CD4-positive, alpha-beta T cell treated with Interferon gamma for 1 hour (primary cell): ENCODE data around the gene NACC1.
"Not testable (repeated sequence)": the region's sequence is repeated elsewhere in the genome, so short reads cannot be mapped to it uniquely, and the experiment has no call there.

Source experiments
- DNase-seq: peaks from one replicate; pipeline ENCODE4 v3.0.0-alpha.2; 2020

Gene NACC1

DNA sequence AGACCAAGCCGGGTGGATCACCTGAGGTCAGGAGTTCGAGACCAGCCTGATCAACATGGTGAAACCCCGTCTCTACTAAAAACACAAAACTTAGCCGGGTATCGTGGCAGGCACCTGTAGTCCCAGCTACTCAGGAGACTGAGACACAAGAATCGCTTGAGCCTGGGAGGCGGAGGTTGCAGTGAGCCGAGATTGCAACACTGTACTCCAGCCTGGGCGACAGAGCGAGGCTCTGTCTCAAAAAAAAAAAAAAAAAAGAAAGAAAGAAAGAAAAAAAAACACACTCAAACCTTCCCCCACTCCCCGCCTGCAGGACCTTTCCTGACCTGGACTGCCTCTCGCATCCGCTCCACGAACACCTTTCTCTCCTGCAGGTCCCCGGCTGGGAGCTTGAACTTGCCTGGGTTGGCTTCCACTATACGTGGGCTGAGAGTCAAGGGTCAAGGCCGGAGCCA, 31.1 kb downstream of the NACC1 start:
- DNase-seq, result not testable (repeated sequence)

DNA sequence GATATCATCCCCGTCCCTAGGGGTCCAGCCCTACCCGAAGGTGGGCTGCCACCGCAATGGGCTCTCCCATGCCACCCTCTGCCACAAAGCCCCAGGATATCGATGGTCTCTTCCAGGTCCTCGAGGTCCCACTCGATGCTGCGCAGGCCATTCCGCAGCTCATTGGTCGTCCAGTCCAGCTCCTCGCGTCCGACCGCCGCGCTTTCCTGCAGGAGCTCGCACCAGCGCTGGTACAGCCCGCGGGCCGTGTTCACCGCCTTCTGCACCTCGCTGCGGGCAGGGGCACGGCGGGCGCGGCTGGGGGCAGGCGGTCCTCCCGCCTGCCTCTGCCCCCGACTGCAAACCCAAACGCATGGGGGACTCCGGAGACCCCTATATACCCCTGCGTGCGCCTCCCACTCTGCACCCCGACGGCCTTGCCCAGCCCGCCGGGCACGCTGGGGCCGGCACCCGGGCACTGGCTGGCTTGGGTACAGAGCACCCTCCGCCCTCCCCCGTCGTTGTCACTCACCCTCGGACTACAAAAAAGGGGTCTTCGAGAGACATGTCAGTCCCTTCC, 31.6 kb downstream of the NACC1 start:
- no peak for DNase-seq

DNA sequence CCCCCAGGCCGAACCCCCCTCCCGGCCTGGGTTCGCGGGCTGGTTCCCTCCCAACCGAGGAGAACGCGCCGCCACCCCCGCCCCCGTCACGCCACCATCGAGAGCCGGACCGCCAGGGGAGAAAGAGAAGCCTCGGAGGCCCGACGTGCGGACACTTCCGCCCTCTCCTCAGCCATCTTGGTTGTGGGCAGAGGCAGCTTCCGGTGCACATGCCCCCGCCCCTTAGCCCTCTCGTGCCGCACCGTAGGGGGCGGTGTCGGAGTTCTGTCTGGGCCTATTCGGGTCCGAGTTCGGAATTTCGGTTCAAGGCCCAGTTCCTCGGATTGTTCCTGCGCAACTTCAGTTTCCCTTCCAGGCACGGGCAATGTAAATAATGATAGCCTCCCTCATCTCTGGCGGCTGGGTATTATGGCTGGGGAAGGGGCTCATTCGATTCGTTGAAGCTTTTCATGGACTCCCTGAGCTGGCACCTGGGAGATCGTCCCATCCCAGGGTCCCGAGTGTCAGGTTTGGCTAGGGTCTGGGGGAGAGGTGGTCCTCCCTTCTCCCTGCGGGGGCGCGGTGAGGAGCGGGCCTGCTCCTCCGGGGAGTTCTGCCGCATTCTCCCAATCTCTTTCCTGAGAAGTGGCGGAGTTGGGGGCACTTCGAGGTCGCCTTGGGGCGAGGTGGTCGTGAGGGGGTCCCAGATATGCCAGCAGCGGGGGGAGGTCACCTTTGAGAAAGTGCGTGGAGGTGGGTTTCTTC, 32.3 kb downstream of the NACC1 start, which contains the start of the genes IER2 and STX10:
TSS of gene IER2 (plus strand) at position 225 of the 744 bp plus-strand sequence. CDS start 2,776 bp downstream, outside the sequence.
TSS of gene STX10 (minus strand) at position 189 of the 744 bp plus-strand sequence. CDS start 202 bp downstream, outside the sequence.
- peak; percentile 95 for DNase-seq

DNA sequence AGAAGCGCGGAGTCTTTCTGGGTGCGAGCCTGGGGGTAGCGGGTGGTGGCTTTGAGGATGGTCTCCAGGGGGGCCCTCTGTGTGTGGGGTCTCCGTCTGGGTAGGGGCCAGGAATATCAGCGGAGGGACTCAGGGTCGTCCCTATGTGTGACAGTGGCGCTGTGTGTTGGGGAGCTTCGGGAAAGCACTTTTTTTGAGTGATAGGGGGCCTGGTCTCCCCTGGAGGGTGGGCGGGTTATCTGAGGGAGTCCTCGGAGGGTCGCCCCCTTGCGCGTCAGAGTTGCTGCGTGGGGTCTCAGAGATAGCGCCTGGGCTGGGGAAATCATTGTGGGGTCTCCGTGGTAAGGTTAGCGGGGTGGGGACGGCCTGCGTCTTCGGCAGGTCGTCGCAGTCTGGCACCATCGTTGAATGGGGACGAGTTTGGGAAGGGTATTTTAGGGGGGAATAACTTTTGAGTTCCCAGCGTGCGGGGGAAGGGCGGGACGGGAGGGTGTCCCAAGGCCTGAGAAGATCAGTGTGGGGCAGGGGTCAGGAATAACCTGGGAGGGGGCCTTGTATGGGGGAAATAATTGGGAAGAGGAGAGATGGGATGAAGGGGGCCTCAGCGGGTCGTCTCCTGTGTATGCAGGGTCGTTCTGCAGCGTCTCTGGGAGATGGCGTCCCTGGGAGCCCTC, 33.0 kb downstream of the NACC1 start:
- DNase-seq, result peak; percentile 32

DNA sequence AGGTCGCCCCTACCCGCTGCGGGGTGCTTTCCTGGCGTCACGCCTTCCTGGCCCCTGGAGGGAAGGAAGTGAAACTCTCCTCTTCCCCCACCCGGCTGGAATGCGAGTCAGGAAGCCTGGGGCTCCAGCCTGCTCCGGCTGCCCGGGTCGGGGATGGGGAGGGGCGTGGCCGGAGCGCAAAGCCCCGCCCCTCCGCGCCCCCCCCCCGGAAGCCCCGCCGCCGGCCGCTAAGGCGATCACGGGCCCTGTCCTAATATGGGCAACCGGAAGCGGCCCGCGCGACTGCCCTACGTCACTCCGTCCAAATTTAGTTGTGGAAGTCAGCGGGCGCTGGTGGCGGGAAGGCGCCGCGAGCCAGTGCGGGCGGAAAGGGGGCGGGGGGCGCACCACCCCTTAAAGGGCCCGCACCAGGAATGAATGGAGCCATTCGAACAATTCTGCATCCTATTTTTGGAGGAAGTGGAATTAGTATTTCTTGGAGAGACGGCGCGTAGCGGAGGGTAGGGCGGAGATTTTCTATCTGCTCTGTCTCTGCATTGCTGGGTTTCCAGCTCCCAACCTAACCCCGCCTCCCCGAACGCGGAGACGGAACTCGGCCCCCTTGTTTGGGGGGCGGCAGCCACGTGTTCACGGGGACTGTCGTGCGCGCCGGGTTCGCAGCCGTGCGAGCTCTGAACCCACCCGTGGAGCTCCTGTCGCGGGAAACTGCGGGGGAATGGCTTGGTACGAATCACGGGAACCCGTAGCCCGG, 33.7 kb downstream of the NACC1 start:
- peak; percentile 96 for DNase-seq

DNA sequence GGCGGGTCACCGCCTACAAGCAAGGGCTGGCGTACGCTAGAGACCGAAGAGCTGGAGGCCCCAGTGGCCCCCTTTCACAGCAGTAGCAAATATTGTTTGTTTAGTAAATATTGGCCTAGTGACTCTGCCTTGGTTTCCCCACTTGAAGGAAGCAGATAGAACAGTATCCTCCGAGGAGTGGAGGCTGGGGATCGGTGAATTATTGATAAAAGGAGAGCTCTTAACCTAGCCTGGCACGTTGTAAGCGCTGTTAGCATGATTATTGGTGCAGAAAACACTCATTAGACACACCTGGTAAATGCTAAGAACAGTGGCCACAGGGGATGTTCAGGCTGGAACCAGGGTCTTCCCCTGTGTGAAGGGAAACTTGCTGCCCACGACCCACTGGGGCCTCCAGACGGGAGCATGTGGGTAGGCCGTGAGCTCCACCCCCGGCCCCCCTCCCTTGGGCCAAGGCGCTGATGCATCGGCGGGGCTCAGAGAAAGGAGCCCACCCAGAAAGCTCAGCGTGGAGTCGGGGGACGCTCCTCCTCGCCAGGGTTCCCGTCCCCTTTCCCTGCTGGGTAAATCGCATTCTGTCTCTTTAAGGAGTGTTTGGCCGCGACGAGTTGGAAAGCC, 34.4 kb downstream of the NACC1 start:
- no peak for DNase-seq

DNA sequence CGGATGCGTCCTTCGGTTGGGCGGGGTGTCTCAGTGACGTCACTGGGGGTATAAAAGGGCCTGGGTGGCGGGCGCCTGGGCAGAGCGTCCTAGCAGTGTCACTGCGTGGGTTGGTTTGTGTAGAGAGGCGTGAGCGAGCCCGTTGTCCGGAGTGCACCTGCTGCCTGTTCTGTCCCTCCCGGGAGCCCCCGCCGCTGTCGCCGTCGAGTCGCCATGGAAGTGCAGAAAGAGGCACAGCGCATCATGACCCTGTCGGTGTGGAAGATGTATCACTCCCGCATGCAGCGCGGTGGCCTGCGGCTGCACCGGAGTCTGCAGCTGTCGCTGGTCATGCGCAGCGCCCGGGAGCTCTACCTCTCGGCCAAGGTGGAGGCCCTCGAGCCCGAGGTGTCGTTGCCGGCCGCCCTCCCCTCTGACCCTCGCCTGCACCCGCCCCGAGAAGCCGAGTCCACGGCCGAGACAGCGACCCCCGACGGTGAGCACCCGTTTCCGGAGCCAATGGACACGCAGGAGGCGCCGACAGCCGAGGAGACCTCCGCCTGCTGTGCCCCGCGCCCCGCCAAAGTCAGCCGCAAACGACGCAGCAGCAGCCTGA, 35.0 kb downstream of the NACC1 start:
- DNase-seq, result peak; percentile 96

DNA sequence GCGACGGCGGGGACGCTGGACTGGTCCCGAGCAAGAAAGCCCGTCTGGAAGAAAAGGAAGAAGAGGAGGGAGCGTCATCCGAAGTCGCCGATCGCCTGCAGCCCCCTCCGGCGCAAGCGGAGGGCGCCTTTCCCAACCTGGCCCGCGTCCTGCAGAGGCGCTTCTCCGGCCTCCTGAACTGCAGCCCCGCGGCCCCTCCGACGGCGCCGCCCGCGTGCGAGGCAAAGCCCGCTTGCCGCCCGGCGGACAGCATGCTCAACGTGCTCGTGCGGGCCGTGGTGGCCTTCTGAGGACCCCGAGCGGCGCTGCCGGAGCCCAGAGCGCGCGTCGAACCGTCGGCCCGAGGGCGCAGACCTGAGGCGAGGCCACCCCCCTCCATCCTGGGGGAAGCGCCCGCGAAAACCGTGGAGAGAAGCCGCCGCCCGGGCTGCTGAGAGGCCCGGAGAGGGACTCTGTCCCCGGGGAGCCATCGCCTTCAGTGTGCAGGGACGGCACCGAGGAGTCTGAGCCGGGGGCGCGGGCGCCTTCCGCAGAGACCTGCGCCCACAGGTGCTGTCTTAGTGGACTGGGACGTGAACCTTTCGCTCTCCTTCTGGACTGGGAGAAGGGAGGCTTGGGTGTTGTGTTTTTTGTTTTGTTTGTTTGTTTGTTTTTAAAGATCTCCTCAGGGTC, 35.6 kb downstream of the NACC1 start:
- no peak for DNase-seq

DNA sequence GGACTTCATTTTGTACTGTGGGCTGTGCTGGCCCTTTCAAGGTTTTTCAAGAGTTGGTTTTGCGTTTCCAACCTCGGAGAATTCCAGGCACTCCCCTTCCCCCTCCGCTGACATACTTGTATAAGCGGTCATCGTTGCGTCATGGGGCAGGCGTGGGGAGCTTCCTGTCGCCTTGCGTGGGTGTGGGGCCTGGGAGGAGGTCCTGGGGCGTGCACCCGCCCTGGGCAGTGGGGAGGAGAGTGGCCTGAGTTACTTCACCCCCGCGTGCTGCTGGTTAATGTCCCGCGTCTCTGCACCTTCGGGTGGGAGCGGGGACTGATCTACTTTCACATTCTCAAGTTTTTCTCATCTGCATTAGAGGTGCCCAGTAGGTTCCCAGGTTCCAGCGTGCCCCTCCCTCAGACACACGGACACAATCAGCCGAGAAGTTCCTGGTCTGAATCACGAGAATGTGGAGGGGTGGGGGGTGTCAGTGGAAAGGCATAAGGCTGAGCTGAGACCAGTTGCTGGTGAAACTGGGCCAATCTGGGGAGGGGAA, 36.2 kb downstream of the NACC1 start:
- DNase-seq, result peak; percentile 75

DNA sequence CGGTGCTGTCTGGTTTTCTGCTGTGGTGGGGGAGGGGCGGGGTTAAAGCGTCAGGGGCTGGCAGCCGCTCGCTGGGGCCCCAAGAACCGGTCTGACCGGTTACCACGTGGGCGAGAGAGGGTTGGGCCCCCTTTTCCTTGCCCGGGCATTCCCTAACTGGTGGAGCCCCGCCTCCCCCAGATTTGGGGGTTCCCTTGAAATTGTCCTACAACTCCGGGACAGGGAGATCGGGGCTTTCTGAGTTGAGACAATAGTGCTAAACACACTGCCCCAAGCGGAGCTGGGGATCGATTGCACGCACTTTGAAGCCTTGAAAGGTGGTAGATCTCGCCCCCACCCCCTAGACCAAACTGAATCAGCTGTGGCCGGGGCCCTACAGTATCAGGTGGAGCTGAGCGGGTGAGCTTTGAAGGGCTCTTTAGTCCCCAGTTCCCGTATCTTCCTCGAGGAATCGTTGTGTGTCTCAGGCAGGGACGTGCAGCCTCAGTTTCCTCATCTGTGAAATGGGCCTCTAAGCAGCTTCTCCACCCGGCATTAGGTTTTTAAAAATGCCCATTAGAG, 36.9 kb downstream of the NACC1 start:
- DNase-seq, result peak; percentile 90

DNA sequence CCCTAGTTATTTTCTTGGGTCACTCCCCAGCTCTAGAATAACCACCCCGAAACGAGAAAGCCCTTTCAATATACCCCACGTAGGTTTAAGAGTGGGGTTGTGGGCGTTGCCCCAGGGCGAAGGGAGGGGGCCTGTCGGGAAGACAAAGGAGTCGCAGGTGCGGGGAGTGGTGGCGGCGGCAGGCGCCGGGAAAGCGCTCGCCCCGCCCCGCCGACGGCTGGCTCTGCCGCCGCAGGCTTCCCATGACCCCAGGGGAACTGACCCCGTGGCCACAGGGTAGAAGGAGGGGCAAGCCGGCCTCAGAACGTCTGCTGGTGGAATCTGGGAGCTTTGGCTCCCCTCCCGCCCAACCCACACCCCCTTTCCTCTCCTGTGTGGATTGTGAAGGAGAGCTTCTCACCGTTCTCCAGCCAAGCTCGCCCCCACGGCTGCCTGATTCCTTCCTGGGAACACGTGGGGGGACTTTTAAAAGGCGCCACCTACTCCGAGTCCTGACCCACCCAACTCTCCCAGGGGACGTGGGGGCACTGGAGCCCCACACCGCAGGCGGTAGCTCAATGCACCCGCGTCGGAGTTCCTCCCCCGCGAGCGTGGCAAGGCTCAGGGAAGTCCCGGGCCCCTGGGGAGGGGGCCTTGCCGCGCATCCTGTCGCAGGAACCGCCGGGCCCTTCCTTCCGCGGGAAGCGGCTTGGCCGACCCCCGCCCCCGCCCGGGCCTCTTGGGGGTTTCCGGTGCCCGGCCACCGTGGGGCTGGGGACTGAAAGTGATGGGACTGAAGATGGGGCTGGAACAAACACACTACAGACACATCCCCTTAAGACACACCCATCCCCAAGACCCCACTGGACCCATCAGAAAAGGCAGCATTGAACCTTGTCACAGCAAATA, 37.7 kb downstream of the NACC1 start:
- DNase-seq, result peak; percentile 93

DNA sequence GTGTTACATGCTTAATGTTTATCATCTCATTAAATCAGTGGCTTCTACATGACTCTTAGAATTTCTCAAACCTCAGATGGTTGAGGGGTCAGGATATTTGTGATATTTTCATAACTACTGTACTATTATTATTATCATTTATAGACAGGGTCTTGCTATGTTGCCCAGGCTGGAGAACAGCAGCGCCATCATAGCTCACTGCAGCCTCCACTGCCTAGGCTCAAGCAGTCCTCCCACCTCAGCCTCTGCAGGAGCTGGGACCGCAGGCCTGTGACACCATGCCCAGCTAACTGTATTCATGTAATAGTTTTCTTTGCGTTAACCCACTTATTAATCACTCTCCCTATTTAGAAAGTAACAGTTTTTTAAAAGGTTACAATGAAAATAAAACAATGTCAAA, 41.6 kb downstream of the NACC1 start:
- no peak for DNase-seq

DNA sequence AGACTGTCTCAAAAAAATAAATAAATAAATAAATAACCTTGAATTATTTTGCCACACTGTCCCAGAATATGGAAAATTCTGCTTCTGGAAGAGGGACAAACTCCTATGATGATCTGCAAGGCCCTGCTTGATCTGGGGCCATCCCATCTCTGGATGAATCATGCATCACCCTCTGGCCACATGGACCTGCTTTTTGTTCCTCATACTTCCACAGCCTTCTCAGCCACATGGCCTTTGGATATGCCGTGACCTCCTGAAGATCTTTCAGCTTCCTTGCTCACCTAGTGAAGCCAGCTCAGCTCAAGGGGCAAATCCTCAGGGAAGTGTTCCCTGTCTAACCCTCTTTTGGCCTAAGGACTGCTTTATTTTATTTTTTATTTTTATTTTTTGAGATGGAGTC, 42.5 kb downstream of the NACC1 start:
- no peak for DNase-seq

DNA sequence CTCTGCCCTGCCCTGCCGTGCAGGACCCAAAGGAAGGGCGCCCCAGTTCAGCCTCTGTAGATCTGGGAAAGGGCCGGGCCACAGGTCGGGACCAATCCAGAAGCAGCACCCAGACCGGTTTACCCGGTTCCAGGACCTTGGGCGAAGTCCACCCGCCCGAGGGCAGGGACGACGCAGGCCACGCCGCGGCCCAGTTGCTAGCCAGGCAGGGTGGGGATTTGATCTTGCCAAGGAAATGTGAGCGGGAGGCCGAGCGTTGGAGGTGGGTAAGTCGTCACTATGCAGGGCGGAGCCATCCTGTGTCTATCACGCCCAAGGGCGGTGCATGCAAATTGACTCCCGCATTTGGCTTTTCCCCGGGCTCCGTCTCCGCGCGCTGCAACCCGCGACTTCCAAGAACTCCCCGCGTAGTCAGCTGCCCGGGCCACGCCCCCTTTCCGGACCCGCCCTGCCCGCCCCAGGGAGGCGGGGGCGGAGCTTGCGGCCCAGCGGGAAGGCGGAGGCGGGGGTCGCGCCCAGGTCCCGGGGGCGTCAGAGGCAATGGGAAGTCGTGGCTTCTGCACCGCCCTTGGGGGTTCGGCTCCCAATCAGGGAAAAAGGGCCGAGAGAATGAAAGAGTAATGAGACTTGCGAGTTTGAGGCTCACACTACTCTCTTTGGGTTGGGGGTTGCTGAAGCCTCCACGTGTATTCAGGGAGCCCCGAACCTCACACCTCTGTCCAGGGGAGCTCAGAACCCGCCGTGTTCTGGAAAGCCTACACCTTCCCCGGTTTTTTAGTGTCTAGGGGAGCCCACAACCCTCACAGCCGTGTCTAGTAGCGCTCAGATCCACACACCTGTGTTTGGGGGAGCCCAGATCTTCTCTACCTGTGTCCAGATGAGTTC, 44.9 kb downstream of the NACC1 start:
- peak; percentile 86 for DNase-seq

DNA sequence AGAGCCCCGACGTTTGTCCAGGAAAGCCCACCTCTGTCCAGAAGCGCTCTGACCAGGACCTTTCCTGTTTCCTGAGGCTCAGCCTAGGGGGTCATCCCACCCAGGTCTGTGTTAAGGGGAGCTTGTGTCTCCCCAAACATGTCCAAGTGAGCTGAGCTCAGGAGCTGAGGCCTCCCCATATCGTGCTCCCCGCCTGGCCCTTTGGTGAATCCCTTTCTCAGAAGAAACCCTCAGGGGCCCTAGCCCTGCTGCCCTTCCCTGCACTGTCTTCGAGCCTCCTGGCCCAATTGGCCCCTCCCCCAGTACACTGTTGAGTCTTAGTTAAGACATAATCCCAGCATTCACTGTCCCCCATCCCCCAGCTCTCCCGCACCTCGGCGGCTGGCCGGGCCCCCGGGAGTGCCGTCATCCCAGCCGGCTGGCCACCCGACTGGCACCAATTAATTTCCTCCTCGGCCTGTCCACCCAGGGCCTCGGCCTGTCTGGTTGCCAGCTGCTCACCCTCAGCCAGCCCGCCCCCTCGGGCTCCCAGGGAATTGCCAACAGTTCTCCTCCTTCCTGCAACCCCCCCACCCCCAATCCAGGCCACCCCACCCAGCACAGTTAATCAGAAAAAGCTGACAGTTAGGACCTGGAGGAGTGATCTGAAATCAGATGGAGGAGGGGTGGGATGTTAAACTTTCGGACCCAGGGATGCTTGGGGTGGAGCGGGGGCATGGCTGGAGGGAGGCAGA, 45.7 kb downstream of the NACC1 start:
- peak; percentile 35 for DNase-seq

DNA sequence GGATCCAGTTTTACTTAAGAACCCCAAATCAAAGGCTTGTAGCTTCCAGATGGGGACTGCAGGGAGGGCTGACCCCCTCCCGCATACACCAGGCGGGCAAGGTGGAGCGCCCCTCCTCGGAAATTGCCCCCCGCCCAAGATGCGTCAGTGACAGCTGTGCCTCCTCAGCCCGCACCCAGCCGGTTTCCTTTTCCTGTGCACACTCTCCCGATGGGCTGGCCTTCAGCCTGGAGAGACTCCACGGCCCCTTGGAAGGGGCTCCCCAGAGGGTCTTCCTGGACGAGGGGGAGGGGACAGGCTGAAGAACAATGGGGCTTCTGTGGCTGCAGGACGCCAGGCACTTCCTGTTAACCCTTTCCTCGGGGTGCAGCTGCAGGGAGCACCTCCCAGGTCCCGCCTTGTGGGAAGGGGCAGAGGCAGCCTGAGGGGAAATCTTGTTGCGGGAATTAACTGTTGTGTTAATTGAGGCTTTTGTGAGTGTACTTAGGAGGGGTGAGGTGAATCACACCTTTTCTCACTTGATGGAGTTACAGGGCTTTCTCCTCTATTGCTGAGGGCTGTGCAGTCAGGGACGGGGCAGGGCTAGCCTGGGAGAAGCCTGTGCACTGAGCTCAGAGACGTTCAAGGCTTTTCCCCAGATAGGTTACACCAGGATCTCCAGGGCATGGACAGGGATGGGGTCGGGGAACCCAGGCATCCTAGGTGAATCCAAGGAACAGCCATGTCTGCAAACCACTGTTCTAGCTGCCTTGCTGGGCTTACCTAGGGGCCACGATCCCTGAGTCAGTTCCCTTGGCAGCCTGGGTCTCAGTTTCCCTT, 46.5 kb downstream of the NACC1 start:
- DNase-seq, result peak; percentile 34
